D721Med (cell line): ENCODE measurements around the gene CEP44.
"Not testable (repeated sequence)": the region's sequence is repeated elsewhere in the genome, so short reads cannot be mapped to it uniquely, and the experiment has no call there.

Experiments
- DNase-seq: peaks from one replicate; pipeline ENCODE4 v3.0.0; 2011; ENCODE audit warnings: low spot score; ENCODE audit not compliant: insufficient read length
- FAIRE-seq: peaks from 2 replicates; lab custom pipeline; 2011; peaks lifted over from hg19 to GRCh38; lab: Jason Lieb, UNC
- TF ChIP-seq, protein P1 (sequence below): IDR thresholded peaks from 2 replicates; pipeline ENCODE4 v1.5.1; 2012; ENCODE audit warnings: mild to moderate bottlenecking, control low read depth; ENCODE audit not compliant: insufficient read depth; ENCODE audit errors: missing control alignments

Gene CEP44

DNA sequence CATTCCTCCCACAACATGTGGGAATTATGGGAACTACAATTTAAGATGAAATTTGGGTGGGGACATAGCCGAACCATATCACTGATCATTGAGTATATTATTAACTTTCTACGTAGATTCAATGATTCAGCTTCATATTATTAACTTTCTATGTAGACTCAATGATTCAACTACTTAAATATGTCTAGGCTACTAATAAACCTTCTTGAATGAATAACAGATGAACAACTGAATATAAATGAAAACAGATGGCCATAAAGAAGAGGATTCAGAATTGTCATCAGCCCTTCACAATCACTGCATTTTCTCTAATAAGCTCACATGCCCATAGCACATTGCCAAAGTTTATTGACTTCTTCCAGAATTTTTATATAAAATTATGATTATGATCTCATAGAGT, 57.0 kb downstream of the CEP44 start:
- TF ChIP-seq, protein P1, sequence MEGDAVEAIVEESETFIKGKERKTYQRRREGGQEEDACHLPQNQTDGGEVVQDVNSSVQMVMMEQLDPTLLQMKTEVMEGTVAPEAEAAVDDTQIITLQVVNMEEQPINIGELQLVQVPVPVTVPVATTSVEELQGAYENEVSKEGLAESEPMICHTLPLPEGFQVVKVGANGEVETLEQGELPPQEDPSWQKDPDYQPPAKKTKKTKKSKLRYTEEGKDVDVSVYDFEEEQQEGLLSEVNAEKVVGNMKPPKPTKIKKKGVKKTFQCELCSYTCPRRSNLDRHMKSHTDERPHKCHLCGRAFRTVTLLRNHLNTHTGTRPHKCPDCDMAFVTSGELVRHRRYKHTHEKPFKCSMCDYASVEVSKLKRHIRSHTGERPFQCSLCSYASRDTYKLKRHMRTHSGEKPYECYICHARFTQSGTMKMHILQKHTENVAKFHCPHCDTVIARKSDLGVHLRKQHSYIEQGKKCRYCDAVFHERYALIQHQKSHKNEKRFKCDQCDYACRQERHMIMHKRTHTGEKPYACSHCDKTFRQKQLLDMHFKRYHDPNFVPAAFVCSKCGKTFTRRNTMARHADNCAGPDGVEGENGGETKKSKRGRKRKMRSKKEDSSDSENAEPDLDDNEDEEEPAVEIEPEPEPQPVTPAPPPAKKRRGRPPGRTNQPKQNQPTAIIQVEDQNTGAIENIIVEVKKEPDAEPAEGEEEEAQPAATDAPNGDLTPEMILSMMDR = no peak
- FAIRE-seq = no peak

DNA sequence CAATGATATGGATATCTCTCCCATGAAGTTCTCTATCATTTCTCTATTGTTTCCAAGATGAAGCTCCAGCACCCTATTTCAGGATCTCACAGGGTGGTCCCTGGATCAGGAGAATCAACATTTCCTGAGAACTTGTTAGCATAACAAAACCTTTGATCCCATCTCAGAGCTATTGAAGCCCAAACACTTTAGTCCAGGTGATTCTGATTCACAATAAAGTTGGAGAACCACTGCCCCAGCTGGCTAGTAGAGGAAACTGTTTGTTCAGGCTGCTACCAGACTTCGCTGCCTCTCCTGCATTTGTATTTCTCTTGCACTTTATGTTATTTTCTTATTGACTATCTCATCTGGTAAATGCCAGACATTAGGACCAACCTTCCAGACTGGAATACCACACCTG, 65.4 kb downstream of the CEP44 start:
- TF ChIP-seq, protein P1 = no peak
- DNase-seq (no peak), FAIRE-seq (no peak)

More for the DNA sequence above, 57.0 kb downstream of the CEP44 start:
- DNase-seq = no peak

DNA sequence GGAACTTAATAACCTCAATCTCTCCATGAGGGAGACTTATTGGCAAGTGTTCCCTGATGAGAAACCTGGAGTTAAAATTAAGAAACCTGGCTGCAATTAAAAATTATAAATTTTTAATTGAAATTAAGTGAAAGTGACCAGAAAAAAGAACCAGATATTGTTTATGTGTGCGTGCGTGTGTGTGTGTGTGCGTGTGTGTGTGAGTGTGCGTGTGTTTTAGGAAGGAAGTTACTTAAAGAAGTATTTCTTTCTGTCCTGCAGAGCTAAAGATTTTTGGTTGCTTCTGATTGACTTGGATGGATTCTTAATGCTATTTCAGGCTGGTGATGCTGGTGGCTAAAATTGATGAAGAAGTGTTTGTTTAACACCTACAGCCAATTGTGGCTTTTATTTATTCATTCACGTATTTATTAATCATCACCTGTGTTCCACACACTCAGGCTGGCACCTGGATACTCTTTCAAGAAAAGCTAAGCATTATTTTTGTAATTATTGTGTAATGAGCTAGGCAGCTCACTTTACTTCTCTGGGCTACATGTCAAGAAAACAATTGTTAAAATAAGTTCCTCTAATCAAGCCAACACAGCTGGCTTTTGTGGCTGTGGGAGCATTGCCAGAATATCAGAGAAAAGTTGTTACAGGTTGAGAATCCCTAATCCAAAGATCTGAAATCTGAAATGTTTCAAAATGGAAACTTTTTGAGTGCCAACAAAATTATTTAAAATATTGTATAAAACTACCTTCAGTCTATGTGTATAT, 68.5 kb downstream of the CEP44 start:
- TF ChIP-seq, protein P1 = no peak
- no peak for FAIRE-seq
- no peak for DNase-seq

DNA sequence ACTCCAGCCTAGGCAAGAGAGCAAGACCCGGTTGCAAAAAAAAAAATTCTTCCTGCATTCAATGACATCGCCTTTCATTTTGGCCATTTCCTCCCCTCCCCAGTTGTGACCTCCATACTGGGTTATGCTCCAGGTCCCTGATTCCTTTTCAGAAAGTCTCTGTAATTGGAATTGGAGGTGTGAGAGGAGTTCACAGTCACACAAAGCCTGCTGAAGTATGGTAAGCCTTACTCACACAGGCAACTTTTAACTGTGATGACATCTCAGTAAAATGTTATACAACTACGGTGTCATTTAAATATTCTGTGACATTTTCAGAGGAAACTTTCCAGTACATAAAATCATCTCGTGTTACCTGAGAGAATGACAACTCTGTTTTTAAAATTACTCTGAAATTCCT, 73.6 kb downstream of the CEP44 start:
- no peak for FAIRE-seq
- no peak for DNase-seq
- TF ChIP-seq, protein P1 = no peak

DNA sequence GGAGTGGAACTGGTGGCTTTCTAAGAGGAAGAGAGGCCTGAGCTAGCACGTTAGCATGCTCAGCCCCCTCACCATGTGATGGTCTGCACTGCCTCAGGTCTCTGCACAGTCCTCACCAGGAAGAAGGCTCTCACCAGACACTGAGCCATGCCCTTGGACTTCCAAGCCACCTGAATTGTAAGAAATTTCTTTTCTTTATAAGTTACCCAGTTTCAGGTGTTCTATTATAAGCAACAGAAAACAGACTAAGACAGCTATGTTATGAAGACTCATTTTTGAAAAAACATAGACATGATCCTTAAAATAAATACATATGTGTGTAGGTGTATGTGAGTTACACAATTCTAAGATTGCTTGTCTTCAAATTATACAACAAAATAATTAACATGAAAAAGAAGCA, 74.7 kb downstream of the CEP44 start:
- TF ChIP-seq, protein P1 = no peak
- DNase-seq (no peak), FAIRE-seq (no peak)

DNA sequence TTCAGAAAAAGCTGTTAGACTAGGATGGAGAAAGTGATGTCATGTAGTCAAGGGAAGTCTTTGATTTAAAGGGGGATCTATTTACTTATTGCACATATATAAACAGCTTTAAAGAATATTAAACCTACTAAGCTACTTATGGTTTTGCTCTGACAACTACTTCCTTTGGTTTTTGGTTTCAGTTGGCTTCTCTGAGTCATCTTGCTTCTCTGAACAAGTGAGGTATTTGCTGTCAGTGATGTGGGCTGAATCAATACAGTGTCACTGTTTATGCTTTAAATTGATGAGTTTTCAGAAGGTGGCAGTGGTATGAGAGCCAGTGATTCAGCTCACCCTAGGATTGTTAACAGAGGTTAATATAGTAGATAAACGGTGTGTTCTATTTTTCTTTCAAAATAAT, 75.1 kb downstream of the CEP44 start:
- FAIRE-seq = no peak

DNA sequence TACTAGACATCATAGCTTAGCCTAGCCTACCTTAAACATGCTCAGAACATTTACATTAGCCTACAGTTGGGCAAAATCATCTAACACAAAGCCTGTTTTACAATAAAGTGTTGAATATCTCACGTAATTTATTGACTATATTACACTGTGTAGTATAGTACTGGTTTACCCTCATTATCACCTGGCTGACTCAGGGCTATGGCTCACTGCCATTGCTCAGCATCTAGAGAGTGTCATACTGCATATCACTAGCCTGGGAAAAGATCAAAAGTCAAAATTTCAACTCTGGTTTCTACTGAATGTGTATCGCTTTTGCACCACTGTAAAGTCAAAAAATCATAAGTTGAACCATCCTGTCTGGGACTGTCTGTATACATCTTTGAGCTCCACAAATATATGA, 78.6 kb downstream of the CEP44 start:
- no peak for FAIRE-seq
- TF ChIP-seq, protein P1 = no peak
- no peak for DNase-seq

More for the DNA sequence above, 75.1 kb downstream of the CEP44 start:
- TF ChIP-seq, protein P1 = no peak
- DNase-seq = no peak

DNA sequence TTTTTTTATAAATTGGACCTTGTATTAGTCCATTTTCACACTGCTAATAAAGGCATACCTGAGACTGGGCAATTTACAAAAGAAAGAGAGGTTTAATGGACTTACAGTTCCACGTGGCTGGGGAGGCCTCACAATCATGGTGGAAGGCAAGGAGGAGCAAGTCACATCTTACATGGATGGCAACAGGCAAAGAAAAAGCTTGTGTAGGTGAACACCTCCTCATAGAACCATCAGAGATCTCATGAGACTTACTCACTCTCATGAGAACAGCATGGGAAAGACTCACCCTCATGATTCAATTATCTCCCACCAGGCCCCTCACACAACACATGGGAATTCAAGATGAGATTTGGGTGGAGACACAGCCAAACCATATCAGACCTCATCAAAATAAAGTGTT, 80.1 kb downstream of the CEP44 start:
- not testable (repeated sequence) for DNase-seq, FAIRE-seq
